GM19099 (cell line): Measurements from ENCODE around the gene KRTAP1-4.
"Not testable (repeated sequence)": the region's sequence is repeated elsewhere in the genome, so short reads cannot be mapped to it uniquely, and the experiment has no call there.

ENCODE experiments used
- POLR2A ChIP-seq: IDR thresholded peaks from 3 replicates; pipeline ENCODE4 v1.6.1; 2011; ENCODE audit warnings: low read depth; ENCODE audit not compliant: insufficient read length; ENCODE audit errors: extremely low read depth

KRTAP1-4 gene, protein sequence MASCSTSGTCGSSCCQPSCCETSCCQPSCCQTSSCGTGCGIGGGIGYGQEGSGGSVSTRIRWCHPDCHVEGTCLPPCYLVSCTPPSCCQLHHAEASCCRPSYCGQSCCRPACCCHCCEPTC

DNA sequence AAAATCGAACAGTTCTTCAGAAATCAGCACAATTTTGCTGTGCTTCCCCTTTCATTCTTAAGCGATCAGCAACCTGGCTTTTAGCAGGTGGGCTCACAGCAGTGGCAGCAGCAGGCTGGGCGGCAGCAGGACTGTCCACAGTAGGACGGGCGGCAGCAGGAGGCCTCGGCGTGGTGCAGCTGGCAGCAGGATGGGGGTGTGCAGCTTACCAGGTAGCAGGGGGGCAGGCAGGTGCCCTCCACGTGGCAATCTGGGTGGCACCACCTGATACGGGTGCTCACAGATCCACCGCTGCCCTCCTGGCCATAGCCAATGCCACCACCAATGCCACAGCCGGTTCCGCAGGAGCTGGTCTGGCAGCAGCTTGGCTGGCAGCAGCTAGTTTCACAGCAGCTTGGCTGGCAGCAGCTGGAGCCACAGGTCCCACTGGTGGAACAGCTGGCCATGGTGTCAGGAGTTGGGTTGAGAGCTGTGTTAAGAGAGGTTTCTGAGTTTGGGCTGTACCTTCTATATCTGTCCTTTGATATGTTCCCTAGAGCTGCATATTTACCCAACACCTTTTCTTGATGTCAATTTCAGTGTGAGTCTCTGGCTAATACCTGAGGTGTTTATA, at the start of gene KRTAP1-4:
TSS of gene KRTAP1-4 (minus strand) at position 563 of the 613 bp plus-strand sequence. CDS start at position 446, 117 bp downstream.
- no peak for TF ChIP-seq POLR2A

DNA sequence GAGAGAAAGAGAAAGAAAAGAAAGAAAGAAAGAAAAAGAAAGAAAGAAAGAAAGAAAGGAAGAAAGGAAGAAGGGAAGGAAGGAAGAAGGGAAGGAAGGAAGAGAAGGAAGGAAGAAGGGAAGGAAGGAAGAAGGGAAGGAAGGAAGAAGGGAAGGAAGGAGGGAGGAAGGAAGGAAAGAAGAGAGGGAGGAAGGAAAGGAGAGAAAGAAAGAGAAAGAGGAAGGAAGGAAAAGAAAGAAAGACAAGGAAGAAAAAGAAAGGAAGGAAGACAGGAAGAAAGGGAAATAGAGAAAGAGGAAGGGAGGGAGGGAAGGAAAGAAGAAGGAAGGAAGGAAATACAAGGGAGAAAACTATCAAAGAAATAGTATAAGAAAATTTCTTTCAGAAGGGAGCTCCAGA, 46.8 kb upstream of the KRTAP1-4 start:
- no peak for TF ChIP-seq POLR2A

DNA sequence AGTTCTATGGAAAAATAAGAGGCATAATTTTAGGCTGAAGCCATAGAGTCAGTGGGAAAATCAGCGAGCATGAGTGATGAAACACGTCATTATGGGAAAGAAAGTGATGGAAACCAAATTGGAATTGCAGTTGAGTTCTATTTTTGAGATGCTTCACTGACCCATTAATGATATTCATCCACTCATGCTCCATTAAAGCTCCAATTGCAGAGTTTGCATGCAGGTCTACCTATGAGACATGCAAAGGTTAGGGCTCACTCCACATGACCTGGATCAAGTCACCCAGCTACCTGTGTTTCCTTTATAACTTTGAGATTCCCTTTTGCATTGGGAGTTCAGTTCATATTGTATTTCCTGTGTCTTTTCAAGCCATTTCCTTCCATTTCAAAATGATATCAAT, 43.7 kb upstream of the KRTAP1-4 start:
- no peak for TF ChIP-seq POLR2A

DNA sequence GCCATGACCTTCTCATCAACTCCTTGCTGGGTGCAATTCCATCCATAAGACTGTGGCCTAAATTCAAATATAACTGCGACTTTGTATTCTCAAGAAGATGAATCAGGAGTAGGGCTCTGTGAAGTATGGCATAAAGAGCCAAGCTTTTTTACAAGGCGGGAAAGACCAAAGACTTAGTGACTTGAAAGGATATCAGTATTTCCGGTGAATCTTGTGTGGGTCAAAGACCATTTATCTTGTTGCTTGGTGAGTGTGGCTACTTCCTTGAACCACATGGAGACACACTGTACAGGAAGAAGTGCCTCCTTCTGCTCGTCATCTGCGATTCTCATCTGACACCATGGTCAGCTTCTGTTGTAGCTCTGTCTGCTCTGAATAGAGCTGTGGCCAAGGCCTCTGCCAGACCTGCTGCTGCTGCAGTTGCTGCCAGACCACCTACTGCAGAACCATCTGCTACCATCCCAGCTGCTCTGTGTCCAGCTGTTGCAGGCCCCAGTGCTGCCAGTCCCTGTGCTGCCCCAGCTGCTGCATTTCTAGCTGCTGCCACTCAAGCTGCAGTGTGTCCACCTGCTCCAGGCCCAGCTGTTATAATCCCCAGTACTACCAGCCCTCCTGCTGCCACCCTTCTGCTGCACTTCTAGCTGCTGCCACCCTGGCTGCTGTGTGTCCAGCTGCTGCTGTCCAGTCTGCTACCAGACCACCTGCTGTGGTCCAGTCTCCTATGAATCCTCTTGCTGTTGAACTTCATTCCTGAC, 41.8 kb upstream of the KRTAP1-4 start:
- TF ChIP-seq POLR2A = no peak

DNA sequence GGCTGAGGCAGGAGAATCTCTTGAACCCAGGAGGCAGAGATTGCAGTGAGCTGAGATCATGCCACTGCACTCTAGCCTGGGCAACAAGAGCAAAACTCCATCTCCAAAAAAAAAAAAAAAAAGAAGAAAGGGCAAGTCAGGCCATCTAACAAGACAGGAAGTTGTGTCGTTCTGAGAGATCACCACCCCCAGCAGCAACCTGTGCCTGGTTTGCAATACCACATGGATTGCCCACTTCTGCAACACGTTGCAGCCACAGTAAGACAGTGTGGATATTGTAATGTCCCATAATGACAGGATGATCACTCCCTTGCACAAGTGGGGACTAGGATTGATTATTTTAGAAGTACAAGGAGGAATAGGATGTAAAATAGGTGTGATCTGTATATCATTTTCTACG, 39.0 kb upstream of the KRTAP1-4 start:
- TF ChIP-seq POLR2A = no peak

DNA sequence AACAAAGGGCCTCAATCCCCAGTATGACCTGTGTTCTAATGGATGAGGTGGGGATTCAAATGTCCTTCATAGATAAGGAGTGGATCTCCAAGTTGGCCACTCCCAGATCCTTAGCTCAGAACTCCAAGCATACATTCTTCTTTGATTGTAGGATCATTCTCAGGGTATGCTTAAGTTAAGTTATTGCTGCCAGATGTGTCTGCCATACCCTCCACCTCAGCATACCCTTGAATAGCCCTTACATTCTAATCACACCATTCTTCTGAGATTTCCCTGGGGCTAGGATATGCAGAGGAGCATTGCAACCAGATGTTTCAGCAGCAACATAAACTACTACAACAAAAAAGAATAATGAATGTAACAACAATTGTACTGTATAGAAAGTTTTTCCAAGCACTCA, 37.3 kb upstream of the KRTAP1-4 start:
- no peak for TF ChIP-seq POLR2A

DNA sequence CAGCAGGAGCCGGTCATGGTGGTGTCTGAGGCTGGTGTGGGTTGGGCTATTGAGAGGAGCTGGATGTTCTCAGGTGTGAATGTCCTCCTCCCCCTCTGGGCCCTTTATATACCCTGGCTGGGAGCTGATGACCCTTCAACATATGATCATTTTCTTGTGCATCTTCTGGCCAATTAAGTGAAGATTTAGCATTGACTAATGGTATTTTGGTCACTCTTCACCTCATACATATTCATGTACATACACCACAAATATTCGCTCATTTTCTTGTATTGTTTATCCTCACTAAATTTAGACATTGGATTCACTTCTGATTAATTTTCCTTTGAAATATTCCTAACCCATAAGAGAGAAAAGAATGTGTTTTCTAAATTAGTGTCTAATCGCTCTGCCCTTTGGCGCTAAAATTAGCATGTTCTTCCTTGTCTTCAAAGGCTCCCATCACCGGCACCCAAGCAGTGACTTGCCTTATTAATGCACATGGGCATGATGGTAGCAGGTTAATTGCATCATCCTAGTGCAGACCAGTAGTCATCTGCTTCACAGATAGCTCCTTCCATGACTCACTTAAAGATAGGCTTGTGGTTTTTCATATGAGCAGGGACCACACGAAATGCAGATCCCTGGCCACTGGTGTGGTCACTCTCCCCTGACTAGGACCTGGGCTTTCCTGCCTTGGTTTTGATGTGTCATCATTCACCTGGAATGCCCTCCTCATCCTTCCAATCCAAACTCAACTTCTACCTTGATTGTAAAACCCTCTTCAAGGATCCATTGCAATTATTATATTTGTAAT, 36.0 kb upstream of the KRTAP1-4 start, which contains the start of gene KRTAP2-4:
TSS of gene KRTAP2-4 (minus strand) at position 51 of the 796 bp plus-strand sequence. CDS start at position 17, 34 bp downstream.
- no peak for TF ChIP-seq POLR2A

DNA sequence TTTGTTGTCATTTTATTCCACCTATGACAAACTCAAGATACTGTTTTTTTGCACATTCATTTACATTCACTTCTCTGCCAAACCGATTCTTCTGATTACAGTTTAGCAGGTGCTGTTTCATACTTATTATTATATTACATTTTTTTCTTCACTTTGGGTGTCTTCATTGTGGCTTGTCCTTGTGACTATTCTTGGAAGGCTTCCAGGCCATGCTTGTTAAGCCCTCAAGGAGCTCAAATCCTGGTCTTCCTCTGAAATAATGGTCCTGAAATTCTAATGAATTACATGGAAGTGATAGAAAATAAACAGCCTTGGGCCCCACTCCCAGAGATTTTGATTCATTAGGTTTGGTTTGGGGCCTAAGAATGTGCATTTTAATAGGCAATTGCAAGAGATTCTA, 34.3 kb upstream of the KRTAP1-4 start:
- TF ChIP-seq POLR2A = no peak

DNA sequence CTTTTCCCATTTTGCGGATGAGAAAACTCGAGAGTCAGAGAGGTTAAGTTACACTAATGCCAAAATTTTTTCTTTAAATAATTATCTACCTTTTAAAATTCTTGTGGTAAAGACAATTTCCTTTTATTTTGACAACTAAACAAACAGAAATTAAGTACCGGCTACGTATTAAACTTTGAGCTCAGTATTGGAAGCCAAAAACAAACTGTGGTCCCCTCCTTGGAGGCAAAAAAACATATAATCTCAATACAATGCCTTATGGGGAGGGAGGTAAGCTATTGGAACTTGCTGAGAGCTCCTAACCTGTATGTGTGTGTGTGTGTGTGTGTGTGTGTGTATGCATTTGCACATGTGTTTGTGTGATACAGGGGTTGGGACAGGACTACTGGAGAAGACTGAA, 33.5 kb upstream of the KRTAP1-4 start:
- TF ChIP-seq POLR2A = no peak

DNA sequence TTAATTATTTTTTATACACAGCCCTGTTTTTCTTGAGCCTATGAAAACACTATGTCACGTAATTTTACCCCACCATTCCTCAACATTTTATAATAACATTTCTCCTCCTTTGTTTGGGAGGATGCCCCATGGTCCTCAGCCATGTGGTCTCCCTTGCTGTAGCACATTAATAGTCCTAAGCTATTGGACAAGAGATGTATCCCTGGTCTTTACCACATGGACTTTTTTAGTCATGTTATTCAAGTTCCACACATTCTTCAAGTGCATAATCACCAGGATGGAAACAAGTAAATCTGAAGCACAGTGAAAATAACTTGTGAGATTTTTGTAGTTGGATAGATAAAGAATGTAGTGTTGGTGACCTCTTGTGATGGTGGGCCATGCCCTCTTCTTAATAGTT, 32.0 kb upstream of the KRTAP1-4 start:
- no peak for TF ChIP-seq POLR2A

DNA sequence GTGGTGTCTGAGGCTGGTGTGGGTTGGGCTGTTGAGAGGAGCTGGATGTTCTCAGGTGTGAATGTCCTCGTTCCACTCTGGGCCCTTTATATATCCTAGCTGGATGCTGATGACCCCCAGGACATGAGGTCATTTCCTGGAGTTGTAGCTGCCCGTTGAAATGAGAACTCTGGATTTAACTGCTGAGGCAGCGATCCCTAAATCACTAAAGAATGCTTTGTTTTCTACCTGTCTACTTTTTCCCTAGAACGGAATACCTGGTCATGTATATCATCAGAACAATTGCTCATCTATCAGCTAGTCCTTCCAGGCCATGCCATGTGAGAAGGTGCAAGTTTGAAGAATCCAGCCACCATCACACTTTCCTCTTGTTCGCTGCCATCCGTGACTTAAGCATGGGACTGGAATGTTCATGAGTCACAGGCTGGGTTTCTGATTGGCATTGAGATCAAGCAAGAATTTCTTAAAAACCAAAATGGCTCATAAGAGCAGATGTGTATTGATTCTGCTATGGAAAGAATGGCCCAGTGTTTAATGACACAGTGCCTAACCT, 30.1 kb upstream of the KRTAP1-4 start, which contains the start of gene KRTAP2-3:
TSS of gene KRTAP2-3 (minus strand) at position 63 of the 553 bp plus-strand sequence. CDS start 64 bp downstream, outside the sequence.
- TF ChIP-seq POLR2A = no peak

DNA sequence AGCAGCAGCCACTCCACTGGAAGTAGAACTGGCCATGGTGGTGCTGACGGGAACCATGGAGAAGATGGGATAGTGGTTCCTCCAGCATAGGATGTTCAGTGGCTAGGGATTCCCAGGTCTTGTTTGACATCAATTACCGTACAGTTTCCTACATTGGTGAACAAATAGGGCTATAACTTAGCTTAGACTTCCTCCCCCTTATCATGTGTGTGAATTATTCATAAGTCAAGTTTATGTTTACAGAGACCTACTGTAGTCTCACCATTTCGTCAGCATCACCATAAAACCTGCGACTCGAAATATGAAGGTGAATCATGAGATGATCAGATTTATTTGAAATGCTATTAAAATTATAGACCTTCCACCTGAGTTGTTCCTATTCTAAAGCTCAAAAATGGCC, 28.7 kb upstream of the KRTAP1-4 start:
- TF ChIP-seq POLR2A = no peak

DNA sequence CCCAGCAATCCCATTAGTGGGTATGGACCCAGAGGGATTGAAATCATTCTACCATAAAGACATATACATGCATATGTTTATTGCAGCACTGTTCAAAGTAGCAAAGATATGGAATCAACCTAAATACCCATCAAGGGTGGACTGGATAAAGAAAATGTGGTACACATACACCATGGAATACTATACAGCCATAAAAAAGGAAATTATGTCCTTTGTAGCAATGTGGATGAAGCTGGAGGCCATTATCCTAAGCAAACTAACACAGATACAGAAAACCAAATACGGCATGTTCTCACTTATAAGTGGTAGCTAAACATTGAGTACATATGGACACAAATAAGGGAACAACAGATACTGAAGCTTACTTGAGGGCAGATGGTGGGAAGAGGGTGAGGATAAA, 27.6 kb upstream of the KRTAP1-4 start:
- no peak for TF ChIP-seq POLR2A

DNA sequence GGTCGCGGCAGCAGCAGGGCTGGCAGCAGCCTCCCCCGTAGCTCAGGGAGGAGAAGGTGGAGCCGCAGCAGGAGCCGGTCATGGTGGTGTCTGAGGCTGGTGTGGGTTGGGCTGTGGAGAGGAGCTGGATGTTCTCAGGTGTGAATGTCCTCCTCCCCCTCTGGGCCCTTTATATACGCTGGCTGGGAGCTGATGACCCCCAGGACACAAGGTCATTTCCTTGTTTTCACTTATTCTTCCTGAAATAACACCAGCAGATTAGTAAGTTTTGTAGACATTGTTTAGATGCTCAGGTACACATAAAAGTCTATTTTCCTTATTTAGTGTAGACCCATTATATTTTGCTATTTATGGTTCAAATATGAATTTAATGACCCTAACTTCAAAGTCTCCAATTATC, 25.1 kb upstream of the KRTAP1-4 start, which contains the start of gene KRTAP2-2:
TSS of gene KRTAP2-2 (minus strand) at position 101 of the 400 bp plus-strand sequence. CDS start at position 82, 19 bp downstream.
- not testable (repeated sequence) for TF ChIP-seq POLR2A

DNA sequence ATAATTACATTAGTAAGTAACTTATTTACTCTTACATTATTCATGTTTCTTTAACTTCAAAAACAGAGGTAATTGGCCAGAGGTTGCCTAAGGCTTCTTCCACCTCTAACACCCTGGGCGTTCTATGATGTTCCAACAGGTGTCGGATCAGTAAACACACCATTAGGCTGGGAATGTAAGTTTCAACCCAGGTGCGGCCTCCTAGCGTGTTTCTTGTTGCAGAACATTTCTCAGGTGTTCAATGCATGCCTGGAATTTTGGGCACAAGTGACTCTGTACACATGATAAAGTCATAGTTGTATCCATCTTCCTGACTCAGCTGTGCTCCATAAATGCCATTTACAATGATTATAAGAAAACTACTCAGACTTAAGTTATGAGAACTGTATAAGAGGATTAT, 24.0 kb upstream of the KRTAP1-4 start:
- TF ChIP-seq POLR2A = no peak
